GM12878 (cell line): Measurements from ENCODE around the gene SAFB. TPM values are rescaled to one million over a fixed set of nuclear protein-coding genes. Genes with fewer than 3 reads are reported as not detected.

ENCODE experiments used
- CUX1 ChIP-seq: IDR thresholded peaks from 2 replicates; pipeline ENCODE4 v1.6.1; 2012; ENCODE audit warnings: improper control_type of control experiment, low read depth, low read length; ENCODE audit not compliant: insufficient replicate concordance
- EZH2 ChIP-seq: IDR thresholded peaks from 2 replicates; pipeline ENCODE4 v1.6.1; 2012; ENCODE audit warnings: low read depth, mild to moderate bottlenecking, control low read depth, inconsistent platforms, low read length, borderline replicate concordance; ENCODE audit not compliant: control insufficient read depth
- FOS ChIP-seq: IDR thresholded peaks from 3 replicates; pipeline ENCODE4 v1.6.1; 2011; ENCODE audit warnings: borderline replicate concordance; ENCODE audit not compliant: insufficient read length; ENCODE audit errors: extremely low read depth
- HDGF ChIP-seq: fragments of 450-650 bp; IDR thresholded peaks from 2 replicates; pipeline ENCODE4 v1.6.1; 2016; ENCODE audit warnings: antibody characterized with exemption
- NFYA ChIP-seq: IDR thresholded peaks from 2 replicates; pipeline ENCODE4 v1.6.1; 2011; ENCODE audit warnings: low read depth, mild to moderate bottlenecking, low read length, improper control_type of control experiment, borderline replicate concordance
- NKRF ChIP-seq: fragments of 450-650 bp; conservative IDR thresholded peaks from 2 replicates; pipeline ENCODE4 v1.6.1; 2017; ENCODE audit warnings: mild to moderate bottlenecking, moderate library complexity
- NR2C2 ChIP-seq: IDR thresholded peaks from 2 replicates; pipeline ENCODE4 v1.6.1; 2011; ENCODE audit warnings: borderline replicate concordance, low read depth; ENCODE audit not compliant: control insufficient read depth, insufficient read length
- USF1 ChIP-seq: IDR thresholded peaks from 2 replicates; pipeline ENCODE4 v1.6.1; 2011; ENCODE audit warnings: borderline replicate concordance, low read depth, mild to moderate bottlenecking, moderate library complexity, mixed read lengths, low read length; ENCODE audit not compliant: insufficient read depth; ENCODE audit errors: extremely low read length
- WRNIP1 ChIP-seq: IDR thresholded peaks from 2 replicates; pipeline ENCODE4 v1.6.1; 2011; ENCODE audit warnings: low read depth, low read length, improper control_type of control experiment, borderline replicate concordance
- ZBED1 ChIP-seq: IDR thresholded peaks from 2 replicates; pipeline ENCODE4 v1.6.1; 2016; ENCODE audit warnings: borderline replicate concordance
- polyA plus RNA-seq, 11 experiments: library from polyadenylated mRNA; depleted of rRNA in 4 of 11; unstranded in 6 of 11; stranded (reverse) in 5 of 11; fragments of >200 nt; fragmentation: Nextera tagmentation in 4 of 11; fragmentation: Illumina TruSeq in 1 of 11; extraction: Ambion mirVana in 4 of 11; extraction: Trizol in 1 of 11; gene quantifications; 1 replicate in 1 of 11; 2 replicates in 10 of 11; pipeline versions ENCODE4 v1.2.1 to v1.2.3, GENCODE V29; 2011 to 2016; ENCODE audit warnings: inconsistent platforms in 2 of 11, missing spikeins in 2 of 11, low read depth in 1 of 11
- total RNA-seq, 4 experiments: library from RNA; depleted of rRNA in 3 of 4; stranded (reverse); fragments of >200 nt in 3 of 4; fragmentation: Illumina TruSeq in 1 of 4; extraction: Trizol in 1 of 4; gene quantifications; 2 replicates each; pipeline versions ENCODE4 v1.2.1 to v1.2.3, GENCODE V29; 2013 to 2021

SAFB gene
- total and polyA plus RNA-seq, 10 of the 15 experiments (the other 5 are each of a cell fraction or from before 2014, with no cell fraction given): 1.6 to 131 (median 61.2) TPM

- TF ChIP-seq FOS: no peak
- TF ChIP-seq NKRF: 0 out of 2 replicates have a peak, but pooled peaks have one; percentile 4
- no peak for TF ChIP-seq EZH2
- no peak for TF ChIP-seq NR2C2
- no peak for TF ChIP-seq ZBED1
- no peak for TF ChIP-seq NFYA
- TF ChIP-seq USF1: no peak
- TF ChIP-seq WRNIP1: peak; percentile 29; the same call in 1 of the 2 replicates
- no peak for TF ChIP-seq CUX1
- no peak for TF ChIP-seq HDGF
Measured at GRCh38 chr19:5623397-5624017, 624 bp downstream of the SAFB start (continued).
